Body of pancreas (tissue), 4 donors: ENCODE results near the gene CCDC63. TPM values are rescaled to one million over a fixed set of nuclear protein-coding genes. Genes with fewer than 3 reads are reported as not detected.

Experiments used
- ATAC-seq: fragments of 150-250 bp; one replicate; pipeline ENCODE4 v1.9.1; 2016
- DNase-seq, 4 donors: peaks; one replicate each; pipeline ENCODE4 v3.0.0-alpha.2; 2019
- H3K27ac ChIP-seq, 4 donors: fragments of 200-600 bp; sonication (generic); 1 replicate in 3 of 4; 2 replicates in 1 of 4; pipeline versions ENCODE4 v1.5.1 to v1.6.1; 2016 to 2019; ENCODE audit warnings: mild to moderate bottlenecking in 1 of 4, mixed read lengths in 1 of 4, moderate library complexity in 1 of 4
- H3K27me3 ChIP-seq, 2 donors: fragments of 200-600 bp; sonication (generic); one replicate each; pipeline ENCODE4 v1.6.0; 2016; ENCODE audit warnings: mild to moderate bottlenecking in 1 of 2
- H3K36me3 ChIP-seq, 2 donors: fragments of 200-600 bp; sonication (generic); replicated peaks in 1 of 2; 2 replicates each; pipeline ENCODE4 v1.5.1; 2016; ENCODE audit warnings: low read depth in 2 of 2; ENCODE audit not compliant: insufficient read depth in 1 of 2
- H3K4me1 ChIP-seq: fragments of 200-600 bp; sonication (generic); one replicate; pipeline ENCODE4 v1.6.0; 2016
- H3K4me3 ChIP-seq, 2 donors: fragments of 200-600 bp; sonication (generic); 1 replicate in 1 of 2; 2 replicates in 1 of 2; pipeline ENCODE4 v1.5.1; 2016 to 2019
- H3K9me3 ChIP-seq, 3 donors: fragments of 200-600 bp; sonication (generic); 1 replicate in 2 of 3; 2 replicates in 1 of 3; pipeline ENCODE4 v1.5.1; 2016
- CTCF ChIP-seq, 7 experiments: fragments of 450-650 bp in 4 of 7; fragments of 200-600 bp in 3 of 7; sonication (generic) in 3 of 7; IDR thresholded peaks; one replicate each; pipeline ENCODE4 v1.5.1; 2016 to 2019; ENCODE audit warnings: antibody characterized with exemption in 7 of 7
- POLR2A ChIP-seq, 3 donors: fragments of 450-650 bp; IDR thresholded peaks; one replicate each; pipeline ENCODE4 v1.6.1; 2016; ENCODE audit warnings: antibody characterized with exemption in 3 of 3, mild to moderate bottlenecking in 2 of 3
- WGBS, 2 donors: methylation state at CpG; one replicate each; pipeline ENCODE4 v1.1.5; 2017; 5-methylcytosine and 5-hydroxymethylcytosine counted together
- intact Hi-C: fragments of 100-400 bp; cut with DNase I; formaldehyde crosslinking; loops from one replicate; pipeline ENCODE4 v1.15.1; 2023
- total RNA-seq, 2 donors: library from RNA; depleted of rRNA; stranded (reverse); fragments of >200 nt; gene quantifications; one replicate each; pipeline ENCODE4 v1.1.0, GENCODE V29; 2016

The CCDC63 gene
- total RNA-seq, 2 donors from 2014 or later: not detected

DNA sequence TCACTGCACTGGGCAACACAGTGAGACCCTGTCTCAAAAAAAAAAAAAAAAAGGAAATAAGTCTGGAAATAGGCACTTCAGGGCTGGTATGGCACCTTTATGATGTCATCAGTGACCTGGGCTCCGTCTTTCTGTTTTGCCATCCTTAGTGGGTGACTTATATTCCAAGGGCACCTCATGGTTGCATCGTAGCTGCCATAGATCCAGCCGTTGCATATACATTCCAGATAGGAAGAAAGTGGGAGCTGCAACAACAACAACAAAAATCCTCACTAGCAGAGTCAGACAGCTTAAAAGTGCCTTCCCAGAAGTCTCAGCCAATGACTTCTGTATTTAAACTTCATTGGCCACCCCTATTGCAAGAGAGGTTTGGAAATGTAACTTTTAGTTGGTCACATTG is 47.2 kb downstream of the CCDC63 start:
- Histone ChIP-seq H3K36me3 (no peaks in the 10 kb centered on the region), H3K4me1 (no peaks in the 10 kb centered on the region), H3K27me3 (no peaks in the 10 kb centered on the region), H3K9me3 (no peaks in the 10 kb centered on the region), H3K27ac (no peak overlapping the region), H3K4me3 (no peak overlapping the region)
- DNase-seq: no peak
- 74 to 82% methylated on average over 3 of the region's 3 CpGs for WGBS, 2 donors
- ATAC-seq: no peak
- intact Hi-C loops: no loop called here
- TF ChIP-seq CTCF (IDR thresholded peaks at IDR 0.05) (no peak), POLR2A (IDR thresholded peaks at IDR 0.05) (no peak)

- Histone ChIP-seq H3K27ac (no peak overlapping the region), H3K36me3 (no peaks in the 10 kb centered on the region), H3K27me3 (no peaks in the 10 kb centered on the region), H3K4me1 (no peaks in the 10 kb centered on the region), H3K4me3 (no peak overlapping the region), H3K9me3 (no peaks in the 10 kb centered on the region)
- DNase-seq (no peak), ATAC-seq (no peak)
- 70 to 81% methylated on average over 3 of the region's 3 CpGs for WGBS, 2 donors
- intact Hi-C loops: no loop called here
- TF ChIP-seq POLR2A (IDR thresholded peaks at IDR 0.05) (no peak), CTCF (IDR thresholded peaks at IDR 0.05) (no peak)
Measured at GRCh38 chr12:110896559-110896958, 49.8 kb downstream of the CCDC63 start.

DNA sequence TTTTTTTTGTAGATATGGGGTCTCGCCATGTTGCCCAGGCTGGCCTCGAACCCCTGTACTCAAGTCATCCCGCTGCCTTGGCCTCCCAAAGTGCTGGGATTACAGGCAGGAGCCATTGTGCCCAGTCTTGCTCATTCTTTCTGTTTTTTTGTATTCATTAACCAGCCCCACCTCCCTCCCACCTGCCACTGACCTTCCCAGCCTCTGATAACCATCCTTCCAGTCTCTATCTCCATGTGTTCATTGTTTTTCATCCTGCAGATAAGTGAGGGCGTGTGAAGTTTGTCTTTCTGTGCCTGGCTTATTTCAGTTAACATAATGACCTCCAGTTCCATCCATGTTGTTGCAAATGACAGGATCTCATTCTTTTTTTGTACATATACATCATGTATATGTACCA is 54.6 kb downstream of the CCDC63 start:
- intact Hi-C loops: no loop called here
- no peaks in the 10 kb centered on the region for H3K9me3 ChIP-seq
- 66 to 75% methylated on average over 4 of the region's 4 CpGs for WGBS, 2 donors
- H3K27ac ChIP-seq: no peak overlapping the region
- ATAC-seq: no peak
- no peaks in the 10 kb centered on the region for H3K4me1 ChIP-seq
- no peak for TF ChIP-seq CTCF (IDR thresholded peaks at IDR 0.05)
- TF ChIP-seq POLR2A (IDR thresholded peaks at IDR 0.05): no peak
- DNase-seq: no peak
- H3K27me3 ChIP-seq: no peaks in the 10 kb centered on the region
- H3K36me3 ChIP-seq: no peaks in the 10 kb centered on the region
- no peak overlapping the region for H3K4me3 ChIP-seq

DNA sequence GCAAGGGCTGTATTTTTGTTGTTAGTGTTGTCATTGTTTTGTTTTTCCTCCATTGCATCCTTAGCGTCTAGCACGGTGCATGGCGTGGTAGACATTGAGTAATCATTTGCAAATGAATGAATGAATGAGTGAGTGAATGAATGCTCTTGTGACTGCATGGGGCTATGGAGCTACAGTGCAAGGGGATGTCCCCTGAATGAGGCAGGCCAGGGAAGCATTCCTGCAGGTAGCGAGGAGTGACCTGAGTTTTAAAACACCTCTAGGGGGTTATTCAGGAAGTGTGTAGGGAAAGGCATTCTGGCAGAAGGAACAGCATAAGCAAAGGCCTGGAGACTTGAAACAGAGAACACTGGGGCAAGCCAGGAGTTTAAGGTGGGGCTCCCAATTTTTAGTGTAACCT is 56.7 kb downstream of the CCDC63 start:
- H3K36me3 ChIP-seq: no peaks in the 10 kb centered on the region
- H3K27ac ChIP-seq: no peak overlapping the region
- no peaks in the 10 kb centered on the region for H3K9me3 ChIP-seq
- intact Hi-C loops: no loop called here
- no peaks in the 10 kb centered on the region for H3K27me3 ChIP-seq
- TF ChIP-seq POLR2A (IDR thresholded peaks at IDR 0.05) (no peak), CTCF (IDR thresholded peaks at IDR 0.05) (no peak)
- no peaks in the 10 kb centered on the region for H3K4me1 ChIP-seq
- DNase-seq (no peak), ATAC-seq (no peak)
- H3K4me3 ChIP-seq: no peak overlapping the region
- WGBS, 2 donors: 92 to 97% methylated on average over 4 of the region's 4 CpGs

DNA sequence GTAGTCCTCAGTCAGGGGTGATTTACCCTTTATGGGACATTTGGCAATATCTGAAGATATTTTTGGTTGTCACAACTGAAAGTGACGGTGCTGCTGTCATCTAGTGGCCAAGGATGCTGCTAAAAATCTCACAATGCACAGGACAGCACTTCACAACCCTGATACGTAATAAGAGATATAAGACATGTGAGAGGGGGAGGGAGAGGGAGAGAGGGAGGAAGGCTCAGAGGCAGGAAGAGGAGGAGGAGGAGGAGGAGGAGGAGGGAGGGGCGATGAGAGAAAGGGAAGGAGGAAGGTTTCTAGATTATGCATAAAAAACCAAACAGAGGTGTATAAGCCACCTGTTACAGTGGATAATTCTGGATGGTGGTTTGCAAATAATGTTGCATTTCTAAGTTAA is 59.3 kb downstream of the CCDC63 start:
- no peak overlapping the region for H3K27ac ChIP-seq
- no peaks in the 10 kb centered on the region for H3K27me3 ChIP-seq
- DNase-seq (no peak), ATAC-seq (no peak)
- H3K36me3 ChIP-seq: no peaks in the 10 kb centered on the region
- H3K4me3 ChIP-seq: no peak overlapping the region
- no peaks in the 10 kb centered on the region for H3K4me1 ChIP-seq
- WGBS, 2 donors: 32 to 48% methylated on average over 3 of the region's 3 CpGs
- intact Hi-C loops: no loop called here
- H3K9me3 ChIP-seq: no peaks in the 10 kb centered on the region
- TF ChIP-seq CTCF (IDR thresholded peaks at IDR 0.05) (no peak), POLR2A (IDR thresholded peaks at IDR 0.05) (no peak)
